Upper lobe of left lung (tissue), 6 donors: Measurements from ENCODE around the gene UBXN10. TPM values are rescaled to one million over a fixed set of nuclear protein-coding genes. Genes with fewer than 3 reads are reported as not detected.

Experiments used
- ATAC-seq, 2 donors: fragments of 200-7000 bp; cut with Tn5 transposase; one replicate each; pipeline ENCODE4 v1.9.1; 2022; ENCODE audit warnings: mild to moderate bottlenecking in 2 of 2, moderate library complexity in 2 of 2; ENCODE audit not compliant: low FRiP score in 2 of 2
- DNase-seq, 2 donors: peaks; one replicate each; pipeline ENCODE4 v3.0.0-alpha.2; 2019 to 2020
- H3K27ac ChIP-seq, 4 donors: fragments of 200-600 bp; sonication (generic); one replicate each; pipeline ENCODE4 v1.5.1; 2016 to 2019
- H3K27me3 ChIP-seq, 4 donors: fragments of 200-600 bp; sonication (generic); one replicate each; pipeline ENCODE4 v1.5.1; 2017 to 2019
- H3K36me3 ChIP-seq, 4 donors: fragments of 200-600 bp; sonication (generic); one replicate each; pipeline ENCODE4 v1.5.1; 2016 to 2019
- H3K4me1 ChIP-seq, 4 donors: fragments of 200-600 bp; sonication (generic); one replicate each; pipeline ENCODE4 v1.5.1; 2018 to 2019
- H3K4me3 ChIP-seq, 4 donors: fragments of 200-600 bp; sonication (generic); one replicate each; pipeline ENCODE4 v1.5.1; 2017 to 2019; ENCODE audit warnings: mild to moderate bottlenecking in 2 of 4, moderate library complexity in 1 of 4
- H3K9me3 ChIP-seq, 4 donors: fragments of 200-600 bp; sonication (generic); one replicate each; pipeline ENCODE4 v1.5.1; 2018 to 2019
- EP300 ChIP-seq, 4 donors: sonication (generic); formaldehyde crosslinking; IDR thresholded peaks; one replicate each; pipeline ENCODE4 v1.5.1; 2017; ENCODE audit warnings: antibody characterized with exemption in 4 of 4, control low read depth in 2 of 4
- POLR2A ChIP-seq, 4 donors: fragments of 450-650 bp; IDR thresholded peaks; one replicate each; pipeline ENCODE4 v1.5.1; 2016 to 2017; ENCODE audit warnings: antibody characterized with exemption in 4 of 4, mild to moderate bottlenecking in 2 of 4
- POLR2AphosphoS5 ChIP-seq, 2 donors: sonication (generic); formaldehyde crosslinking; IDR thresholded peaks; one replicate each; pipeline ENCODE4 v1.5.1; 2017; ENCODE audit warnings: antibody characterized with exemption in 2 of 2
- WGBS, 2 donors: methylation state at CpG; one replicate each; pipeline ENCODE4 v1.1.5; 2017 to 2018; 5-methylcytosine and 5-hydroxymethylcytosine counted together
- total RNA-seq, 6 donors: library from RNA; depleted of rRNA in 4 of 6; stranded (reverse); fragments of >200 nt in 4 of 6; gene quantifications; one replicate each; pipeline versions ENCODE4 v1.1.0 to v1.2.1, GENCODE V29; 2016 to 2021
- TF ChIP-seq, protein P1 (sequence below), 6 experiments: fragments of 450-650 bp in 4 of 6; fragments of 200-600 bp in 2 of 6; sonication (generic) in 2 of 6; IDR thresholded peaks; one replicate each; pipeline ENCODE4 v1.5.1; 2016 to 2019; ENCODE audit warnings: antibody characterized with exemption in 6 of 6
- donor health status: DM: no; HTN: no; CAD: no; lungs with moderate emphysema.
- donor health status: DM: no; HTN: yes; CAD: no; lungs with severe emphysema.

UBXN10 gene
- total RNA-seq, 6 donors from 2014 or later: 0.86 to 29.8 (median 6.5) TPM

DNA sequence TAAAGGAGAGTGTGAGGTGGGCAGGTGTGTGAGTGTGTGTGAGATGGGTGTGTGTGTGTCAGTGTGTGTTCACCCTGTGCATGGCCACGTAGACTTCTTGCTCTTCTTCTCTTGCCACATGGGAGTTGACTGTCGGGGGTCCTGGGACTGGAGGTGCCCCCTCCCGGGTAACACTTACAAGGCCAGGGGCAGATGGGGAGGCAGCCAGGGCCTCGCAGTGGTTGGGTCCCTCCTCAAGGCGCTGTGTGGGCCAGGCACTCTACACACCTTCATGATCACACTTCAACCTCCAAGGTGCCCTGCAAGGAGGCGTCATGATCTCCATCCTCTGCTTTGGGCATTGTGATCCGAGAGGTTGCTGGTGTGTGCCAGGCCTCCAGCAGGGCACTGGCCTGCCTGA, 44.4 kb upstream of the UBXN10 start:
- Histone ChIP-seq H3K27ac (no peak overlapping the region), H3K9me3 (no peaks in the 10 kb centered on the region), H3K27me3 (no peaks in the 10 kb centered on the region), H3K4me1 (no peaks in the 10 kb centered on the region), H3K4me3 (no peak overlapping the region), H3K36me3 (no peaks in the 10 kb centered on the region)
- TF ChIP-seq, protein P1, sequence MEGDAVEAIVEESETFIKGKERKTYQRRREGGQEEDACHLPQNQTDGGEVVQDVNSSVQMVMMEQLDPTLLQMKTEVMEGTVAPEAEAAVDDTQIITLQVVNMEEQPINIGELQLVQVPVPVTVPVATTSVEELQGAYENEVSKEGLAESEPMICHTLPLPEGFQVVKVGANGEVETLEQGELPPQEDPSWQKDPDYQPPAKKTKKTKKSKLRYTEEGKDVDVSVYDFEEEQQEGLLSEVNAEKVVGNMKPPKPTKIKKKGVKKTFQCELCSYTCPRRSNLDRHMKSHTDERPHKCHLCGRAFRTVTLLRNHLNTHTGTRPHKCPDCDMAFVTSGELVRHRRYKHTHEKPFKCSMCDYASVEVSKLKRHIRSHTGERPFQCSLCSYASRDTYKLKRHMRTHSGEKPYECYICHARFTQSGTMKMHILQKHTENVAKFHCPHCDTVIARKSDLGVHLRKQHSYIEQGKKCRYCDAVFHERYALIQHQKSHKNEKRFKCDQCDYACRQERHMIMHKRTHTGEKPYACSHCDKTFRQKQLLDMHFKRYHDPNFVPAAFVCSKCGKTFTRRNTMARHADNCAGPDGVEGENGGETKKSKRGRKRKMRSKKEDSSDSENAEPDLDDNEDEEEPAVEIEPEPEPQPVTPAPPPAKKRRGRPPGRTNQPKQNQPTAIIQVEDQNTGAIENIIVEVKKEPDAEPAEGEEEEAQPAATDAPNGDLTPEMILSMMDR (IDR thresholded peaks at IDR 0.05): no peak
- TF ChIP-seq EP300 (IDR thresholded peaks at IDR 0.05) (no peak), POLR2A (IDR thresholded peaks at IDR 0.05) (no peak), POLR2AphosphoS5 (IDR thresholded peaks at IDR 0.05) (no peak)
- ATAC-seq (no peak), DNase-seq (no peak)
- 81 to 91% methylated on average over 5 to 7 of the region's 7 CpGs for WGBS, 2 donors

DNA sequence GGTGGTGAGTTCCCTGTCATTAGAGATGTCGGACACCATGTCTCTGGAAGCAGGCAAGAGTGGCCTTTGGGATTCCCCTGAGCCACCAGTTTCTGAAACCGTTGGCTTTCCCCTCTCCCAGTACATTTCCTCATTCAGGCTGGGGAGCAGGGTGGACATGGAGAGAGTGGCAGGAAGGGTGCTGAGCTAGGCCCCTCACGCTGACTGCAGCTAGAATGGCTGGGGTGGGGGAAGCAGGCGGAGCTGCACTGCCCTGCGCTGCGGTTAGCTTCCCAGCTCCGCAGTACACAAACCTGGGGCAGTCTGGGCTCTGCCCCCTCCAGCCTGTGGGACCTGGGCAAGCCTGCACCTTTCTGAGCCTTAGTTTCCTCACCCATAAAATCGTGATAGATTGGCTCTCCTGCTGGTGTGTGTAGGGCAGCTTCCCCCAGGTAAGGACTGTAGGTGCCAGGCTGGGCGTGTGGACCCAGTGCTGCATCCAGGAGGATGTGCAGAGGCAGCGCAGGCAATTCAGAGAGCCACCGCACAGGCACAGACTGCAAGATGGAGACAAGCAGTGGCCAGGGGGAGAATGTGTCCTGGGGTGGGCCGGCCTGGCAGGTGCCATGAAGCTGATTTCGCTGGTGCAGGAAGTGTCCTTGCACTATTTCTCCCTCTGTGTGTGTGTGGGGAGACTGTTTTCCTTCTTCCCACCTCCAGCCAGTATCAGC, 43.7 kb upstream of the UBXN10 start:
- Histone ChIP-seq H3K4me3 (no peak overlapping the region), H3K36me3 (no peaks in the 10 kb centered on the region), H3K9me3 (no peaks in the 10 kb centered on the region), H3K27ac (no peak overlapping the region), H3K27me3 (no peaks in the 10 kb centered on the region), H3K4me1 (no peaks in the 10 kb centered on the region)
- DNase-seq (no peak), ATAC-seq (no peak)
- TF ChIP-seq, protein P1 (IDR thresholded peaks at IDR 0.05): no peak
- TF ChIP-seq EP300 (IDR thresholded peaks at IDR 0.05) (no peak), POLR2A (IDR thresholded peaks at IDR 0.05) (no peak), POLR2AphosphoS5 (IDR thresholded peaks at IDR 0.05) (no peak)
- 87% methylated on average over 6 to 13 of the region's 13 CpGs for WGBS, 2 donors

DNA sequence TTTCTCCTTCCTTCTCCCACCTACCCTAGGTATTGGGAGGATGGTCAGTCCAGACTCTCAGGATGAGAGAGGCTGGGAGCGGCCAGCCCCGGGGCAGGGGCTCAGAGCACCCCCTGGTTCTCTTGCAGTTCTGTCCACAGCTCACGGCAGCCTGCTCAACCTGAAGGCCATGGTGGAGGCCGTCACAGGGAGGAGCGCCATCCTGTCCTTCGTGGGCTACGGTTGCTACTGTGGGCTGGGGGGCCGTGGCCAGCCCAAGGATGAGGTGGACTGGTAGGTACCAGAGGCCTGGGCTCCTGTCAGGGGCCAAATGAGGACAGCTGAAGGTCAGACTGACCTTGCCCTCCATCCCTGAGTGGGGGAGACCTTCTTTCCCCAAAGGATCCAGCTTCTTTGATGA, 42.6 kb upstream of the UBXN10 start:
- Histone ChIP-seq H3K36me3 (no peaks in the 10 kb centered on the region), H3K9me3 (no peaks in the 10 kb centered on the region), H3K27me3 (no peaks in the 10 kb centered on the region), H3K27ac (no peak overlapping the region), H3K4me3 (no peak overlapping the region), H3K4me1 (no peaks in the 10 kb centered on the region)
- ATAC-seq: no peak
- DNase-seq: no peak
- TF ChIP-seq, protein P1 (IDR thresholded peaks at IDR 0.05): no peak
- TF ChIP-seq EP300 (IDR thresholded peaks at IDR 0.05) (no peak), POLR2AphosphoS5 (IDR thresholded peaks at IDR 0.05) (no peak), POLR2A (IDR thresholded peaks at IDR 0.05) (no peak)
- 86 to 92% methylated on average over 5 to 7 of the region's 8 CpGs for WGBS, 2 donors

DNA sequence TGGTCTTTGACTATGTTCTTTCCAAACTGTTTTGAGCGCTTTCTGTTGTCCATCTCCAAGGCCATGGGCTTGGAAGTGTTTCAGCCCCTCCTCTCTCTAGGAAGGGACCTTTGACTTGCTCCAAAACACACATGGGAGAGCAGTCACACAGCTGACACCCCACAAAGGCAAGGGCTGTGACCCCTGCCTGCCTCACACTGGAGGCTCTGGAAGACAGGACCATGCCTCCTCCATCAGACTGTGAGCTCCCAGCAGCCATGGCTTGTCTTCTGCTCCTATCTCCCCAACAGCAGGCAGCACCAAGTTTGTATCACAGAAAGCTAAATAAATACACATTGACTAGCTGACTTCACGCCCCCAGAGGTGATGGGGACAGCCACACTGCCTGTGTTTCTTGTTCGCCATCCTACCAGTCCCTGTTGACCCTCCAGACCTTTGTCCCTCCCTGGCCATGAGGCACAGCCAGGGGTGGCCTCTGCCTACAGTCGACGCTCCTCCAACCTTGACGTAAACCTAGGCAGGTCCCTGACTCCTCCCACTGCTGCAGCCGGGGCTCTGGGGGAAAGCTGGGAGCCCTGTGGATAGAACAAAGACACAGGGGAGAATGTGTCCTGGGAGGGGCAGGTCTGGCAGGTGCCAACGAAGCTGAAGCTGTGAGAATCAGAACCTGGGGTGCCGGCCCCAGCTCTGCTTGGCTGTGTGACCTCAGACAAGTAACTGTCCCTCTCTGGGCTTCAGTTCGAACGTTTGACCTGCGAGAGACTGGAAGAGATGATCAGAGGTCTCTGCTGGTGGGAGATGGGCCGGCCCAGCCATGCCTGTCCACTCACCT, 41.9 kb upstream of the UBXN10 start:
- TF ChIP-seq EP300 (IDR thresholded peaks at IDR 0.05) (no peak), POLR2A (IDR thresholded peaks at IDR 0.05) (no peak), POLR2AphosphoS5 (IDR thresholded peaks at IDR 0.05) (no peak)
- TF ChIP-seq, protein P1 (IDR thresholded peaks at IDR 0.05): no peak
- Histone ChIP-seq H3K27ac (no peak overlapping the region), H3K4me3 (no peak overlapping the region), H3K4me1 (no peaks in the 10 kb centered on the region), H3K36me3 (no peaks in the 10 kb centered on the region), H3K27me3 (no peaks in the 10 kb centered on the region), H3K9me3 (no peaks in the 10 kb centered on the region)
- ATAC-seq (no peak), DNase-seq (no peak)
- 83 to 89% methylated on average over 3 to 13 of the region's 13 CpGs for WGBS, 2 donors
